SK-N-SH (cell line): ENCODE results near the gene TCEAL9. TPM values are rescaled to one million over a fixed set of nuclear protein-coding genes. Genes with fewer than 3 reads are reported as not detected.

Experiments
- CTCF ChIA-PET: fragments of 300-600, 350-600 bp; formaldehyde crosslinking; extraction: SDS; loops from one replicate; lab custom pipeline; 2021; lab: Yijun Ruan, JAX
- POLR2A ChIA-PET: fragments of 350-600 bp; sonication (Branson Sonifier 250); formaldehyde crosslinking; extraction: SDS; loops from one replicate; lab custom pipeline; 2020; ENCODE audit warnings: antibody characterized with exemption, inconsistent platforms; lab: Yijun Ruan, JAX
- DNase-seq: peaks from one replicate; pipeline ENCODE4 v3.0.0; 2012
- H2AFZ ChIP-seq: fragments of 200-600 bp; sonication (generic); 2 replicates; pipeline ENCODE4 v1.8.1; 2016; ENCODE audit warnings: antibody characterized with exemption, mild to moderate bottlenecking, low read depth
- H3F3A ChIP-seq: fragments of 200-600 bp; sonication (generic); replicated peaks from 2 replicates; pipeline ENCODE3; 2016; ENCODE audit warnings: antibody characterized with exemption, mild to moderate bottlenecking; ENCODE audit not compliant: insufficient read depth
- H3K27ac ChIP-seq, 2 experiments: fragments of 200-500 bp in 1 of 2; fragments of 200-600 bp in 1 of 2; sonication (Bioruptor generic) in 1 of 2; sonication (generic), shearing (Covaris generic) in 1 of 2; 2 replicates each; pipeline versions ENCODE4 v1.5.1 to v1.6.1; 2014 to 2016; ENCODE audit warnings: low read depth in 2 of 2, inconsistent platforms in 1 of 2, low read length in 1 of 2, mild to moderate bottlenecking in 1 of 2, mixed read lengths in 1 of 2
- H3K27me3 ChIP-seq: fragments of 200-600 bp; sonication (generic), shearing (Covaris generic); 2 replicates; pipeline ENCODE4 v1.6.1; 2016; ENCODE audit warnings: mixed run types; ENCODE audit not compliant: insufficient read depth
- H3K36me3 ChIP-seq, 2 experiments: fragments of 200-500 bp in 1 of 2; fragments of 200-600 bp in 1 of 2; sonication (Bioruptor generic) in 1 of 2; sonication (generic) in 1 of 2; replicated peaks in 1 of 2; 2 replicates each; pipeline versions ENCODE3 to v1.5.1; 2014 to 2016; ENCODE audit warnings: low read length in 1 of 2, mild to moderate bottlenecking in 1 of 2; ENCODE audit not compliant: insufficient read depth in 2 of 2, control insufficient read depth in 1 of 2
- H3K4me1 ChIP-seq, 2 experiments: fragments of 200-500 bp in 1 of 2; fragments of 200-600 bp in 1 of 2; sonication (Bioruptor generic) in 1 of 2; sonication (generic), shearing (Covaris generic) in 1 of 2; 2 replicates each; pipeline versions ENCODE4 v1.5.1 to v1.6.1; 2014 to 2016; ENCODE audit warnings: low read depth in 1 of 2, low read length in 1 of 2, mixed run types in 1 of 2; ENCODE audit not compliant: insufficient read depth in 2 of 2, control insufficient read depth in 1 of 2
- H3K4me2 ChIP-seq: fragments of 200-600 bp; sonication (generic), shearing (Covaris generic); 2 replicates; pipeline ENCODE4 v1.6.1; 2017; ENCODE audit warnings: mixed run types
- H3K4me3 ChIP-seq, 2 experiments: fragments of 200-500 bp in 1 of 2; fragments of 200-600 bp in 1 of 2; sonication (Bioruptor generic) in 1 of 2; sonication (generic), shearing (Covaris generic) in 1 of 2; 2 replicates each; pipeline versions ENCODE4 v1.5.1 to v1.8.1; 2014 to 2016; ENCODE audit warnings: low read depth in 2 of 2, inconsistent platforms in 1 of 2, low read length in 1 of 2, mild to moderate bottlenecking in 1 of 2, mixed read lengths in 1 of 2, moderate library complexity in 1 of 2
- H3K79me2 ChIP-seq: fragments of 200-600 bp; sonication (generic); 2 replicates; pipeline ENCODE4 v1.8.1; 2017; ENCODE audit warnings: mild to moderate bottlenecking; ENCODE audit not compliant: insufficient read depth
- H3K9ac ChIP-seq: fragments of 200-600 bp; sonication (generic); 2 replicates; pipeline ENCODE4 v1.6.1; 2017; ENCODE audit warnings: mixed run types
- H3K9me2 ChIP-seq: fragments of 200-600 bp; sonication (generic); 2 replicates; pipeline ENCODE4 v1.6.1; 2017; ENCODE audit warnings: mixed run types
- H3K9me3 ChIP-seq: fragments of 200-600 bp; sonication (generic); 2 replicates; pipeline ENCODE4 v1.6.1; 2017; ENCODE audit warnings: mixed run types, mild to moderate bottlenecking, moderate library complexity
- H4K20me1 ChIP-seq: fragments of 200-600 bp; sonication (generic); 2 replicates; pipeline ENCODE4 v1.6.1; 2017; ENCODE audit warnings: mild to moderate bottlenecking, mixed run types; ENCODE audit not compliant: insufficient read depth
- ELF1 ChIP-seq: IDR thresholded peaks from 2 replicates; pipeline ENCODE4 v1.4.0; 2012
- EP300 ChIP-seq, 2 experiments: IDR thresholded peaks; 2 replicates each; pipeline versions ENCODE4 v1.4.0 to v1.6.1; 2012; ENCODE audit warnings: borderline replicate concordance in 1 of 2, low read depth in 1 of 2, low read length in 1 of 2
- FOSL2 ChIP-seq: IDR thresholded peaks from 2 replicates; pipeline ENCODE4 v1.4.0; 2012; ENCODE audit warnings: low read depth, mild to moderate bottlenecking, moderate library complexity, borderline replicate concordance
- FOXM1 ChIP-seq: IDR thresholded peaks from 2 replicates; pipeline ENCODE4 v1.4.0; 2012; ENCODE audit warnings: low read depth, mild to moderate bottlenecking
- GABPA ChIP-seq: IDR thresholded peaks from 2 replicates; pipeline ENCODE4 v1.4.0; 2012; ENCODE audit warnings: low read depth, mild to moderate bottlenecking
- JUND ChIP-seq: IDR thresholded peaks from 2 replicates; pipeline ENCODE4 v1.4.0; 2012
- MEF2A ChIP-seq: IDR thresholded peaks from 2 replicates; pipeline ENCODE4 v1.4.0; 2012; ENCODE audit warnings: low read depth, borderline replicate concordance
- NFIC ChIP-seq: IDR thresholded peaks from 2 replicates; pipeline ENCODE4 v1.4.0; 2012; ENCODE audit warnings: borderline replicate concordance
- RAD21 ChIP-seq: IDR thresholded peaks from 2 replicates; pipeline ENCODE4 v1.6.1; 2012; ENCODE audit warnings: mild to moderate bottlenecking, low read length
- RCOR1 ChIP-seq: fragments of 150-350 bp; IDR thresholded peaks from 2 replicates; pipeline ENCODE4 v1.6.1; 2017; ENCODE audit warnings: antibody characterized with exemption, low read length
- RFX5 ChIP-seq: IDR thresholded peaks from 2 replicates; pipeline ENCODE4 v1.6.1; 2012; ENCODE audit warnings: mild to moderate bottlenecking, improper control_type of control experiment, low read length
- TAF1 ChIP-seq: IDR thresholded peaks from 2 replicates; pipeline ENCODE4 v1.6.1; 2012; ENCODE audit warnings: low read depth, mild to moderate bottlenecking, low read length, moderate library complexity, borderline replicate concordance
- YY1 ChIP-seq: IDR thresholded peaks from 2 replicates; pipeline ENCODE4 v1.4.0; 2012; ENCODE audit warnings: low read depth, mild to moderate bottlenecking
- WGBS: methylation state at CpG from one replicate; pipeline ENCODE4 v1.1.6; 2017; ENCODE audit warnings: low lambda C conversion rate; 5-methylcytosine and 5-hydroxymethylcytosine counted together
- polyA plus RNA-seq, 3 experiments: library from polyadenylated mRNA; depleted of rRNA; stranded (reverse); fragments of >200 nt; gene quantifications; 2 replicates each; pipeline ENCODE4 v1.2.3, GENCODE V29; 2012
- TF ChIP-seq, protein P1 (sequence below): fragments of 200-600 bp; sonication (generic); IDR thresholded peaks from 2 replicates; pipeline ENCODE4 v1.6.1; 2017; ENCODE audit warnings: antibody characterized with exemption, mild to moderate bottlenecking, moderate library complexity
- TF ChIP-seq, protein P2 (sequence below): fragments of 150-350 bp; IDR thresholded peaks from 2 replicates; pipeline ENCODE4 v1.6.1; 2016; ENCODE audit warnings: mild to moderate bottlenecking, low read depth, low read length
- TF ChIP-seq, protein P3 (sequence below): IDR thresholded peaks from 2 replicates; pipeline ENCODE4 v1.4.0; 2012; ENCODE audit warnings: low read depth, borderline replicate concordance

The TCEAL9 gene
- polyA plus RNA-seq, 1 of the 3 experiments (the other 2 are of a cell fraction): 27.7 TPM

DNA sequence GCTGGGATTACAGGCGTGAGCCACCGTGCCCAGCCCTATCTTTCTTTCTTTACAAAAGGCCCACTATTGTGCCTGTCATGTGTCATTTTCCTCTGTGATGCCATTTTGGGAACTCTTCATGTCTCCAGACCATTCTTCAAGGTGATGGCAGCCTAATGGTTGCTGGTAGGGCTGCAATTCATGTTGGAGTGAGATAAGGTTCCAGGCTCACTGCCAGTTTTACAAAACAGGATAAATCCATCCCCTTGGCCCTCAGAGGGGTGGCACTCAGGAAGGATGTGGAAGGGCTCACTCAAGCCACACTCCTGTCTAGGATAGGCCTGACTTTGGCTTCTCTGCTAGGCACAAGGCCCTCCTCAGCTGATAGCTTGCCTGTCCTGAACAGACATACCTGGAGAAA lies 3.8 kb downstream of the TCEAL9 start:
- Histone ChIP-seq H2AFZ (no peak overlapping the region), H3K9me3 (no peaks in the 10 kb centered on the region), H3K9me2 (no peaks in the 10 kb centered on the region), H3K9ac (no peak overlapping the region), H3K4me1 (peaks cover 0 to 3% of the 10 kb centered on the region in 2 experiments; a peak in 2 of 4 replicates), H3K4me3 (no peak overlapping the region), H3K4me2 (no peak overlapping the region), H3F3A (no peaks in the 10 kb centered on the region), H3K27ac (peak overlapping the region; percentile 22 to 24; a peak in 2 of 4 replicates), H3K27me3 (no peaks in the 10 kb centered on the region), H4K20me1 (no peaks in the 10 kb centered on the region), H3K79me2 (peaks cover 26% of the 10 kb centered on the region), H3K36me3 (peaks cover 7 to 9% of the 10 kb centered on the region in 2 experiments)
- DNase-seq: peak; percentile 19
- TF ChIP-seq YY1: no peak
- TF ChIP-seq, protein P1, sequence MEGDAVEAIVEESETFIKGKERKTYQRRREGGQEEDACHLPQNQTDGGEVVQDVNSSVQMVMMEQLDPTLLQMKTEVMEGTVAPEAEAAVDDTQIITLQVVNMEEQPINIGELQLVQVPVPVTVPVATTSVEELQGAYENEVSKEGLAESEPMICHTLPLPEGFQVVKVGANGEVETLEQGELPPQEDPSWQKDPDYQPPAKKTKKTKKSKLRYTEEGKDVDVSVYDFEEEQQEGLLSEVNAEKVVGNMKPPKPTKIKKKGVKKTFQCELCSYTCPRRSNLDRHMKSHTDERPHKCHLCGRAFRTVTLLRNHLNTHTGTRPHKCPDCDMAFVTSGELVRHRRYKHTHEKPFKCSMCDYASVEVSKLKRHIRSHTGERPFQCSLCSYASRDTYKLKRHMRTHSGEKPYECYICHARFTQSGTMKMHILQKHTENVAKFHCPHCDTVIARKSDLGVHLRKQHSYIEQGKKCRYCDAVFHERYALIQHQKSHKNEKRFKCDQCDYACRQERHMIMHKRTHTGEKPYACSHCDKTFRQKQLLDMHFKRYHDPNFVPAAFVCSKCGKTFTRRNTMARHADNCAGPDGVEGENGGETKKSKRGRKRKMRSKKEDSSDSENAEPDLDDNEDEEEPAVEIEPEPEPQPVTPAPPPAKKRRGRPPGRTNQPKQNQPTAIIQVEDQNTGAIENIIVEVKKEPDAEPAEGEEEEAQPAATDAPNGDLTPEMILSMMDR: no peak
- TF ChIP-seq RCOR1: no peak
- no peak for TF ChIP-seq RAD21
- TF ChIP-seq, protein P2, sequence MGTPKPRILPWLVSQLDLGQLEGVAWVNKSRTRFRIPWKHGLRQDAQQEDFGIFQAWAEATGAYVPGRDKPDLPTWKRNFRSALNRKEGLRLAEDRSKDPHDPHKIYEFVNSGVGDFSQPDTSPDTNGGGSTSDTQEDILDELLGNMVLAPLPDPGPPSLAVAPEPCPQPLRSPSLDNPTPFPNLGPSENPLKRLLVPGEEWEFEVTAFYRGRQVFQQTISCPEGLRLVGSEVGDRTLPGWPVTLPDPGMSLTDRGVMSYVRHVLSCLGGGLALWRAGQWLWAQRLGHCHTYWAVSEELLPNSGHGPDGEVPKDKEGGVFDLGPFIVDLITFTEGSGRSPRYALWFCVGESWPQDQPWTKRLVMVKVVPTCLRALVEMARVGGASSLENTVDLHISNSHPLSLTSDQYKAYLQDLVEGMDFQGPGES: no peak
- no peak for TF ChIP-seq JUND
- no peak for TF ChIP-seq GABPA
- TF ChIP-seq, protein P3, sequence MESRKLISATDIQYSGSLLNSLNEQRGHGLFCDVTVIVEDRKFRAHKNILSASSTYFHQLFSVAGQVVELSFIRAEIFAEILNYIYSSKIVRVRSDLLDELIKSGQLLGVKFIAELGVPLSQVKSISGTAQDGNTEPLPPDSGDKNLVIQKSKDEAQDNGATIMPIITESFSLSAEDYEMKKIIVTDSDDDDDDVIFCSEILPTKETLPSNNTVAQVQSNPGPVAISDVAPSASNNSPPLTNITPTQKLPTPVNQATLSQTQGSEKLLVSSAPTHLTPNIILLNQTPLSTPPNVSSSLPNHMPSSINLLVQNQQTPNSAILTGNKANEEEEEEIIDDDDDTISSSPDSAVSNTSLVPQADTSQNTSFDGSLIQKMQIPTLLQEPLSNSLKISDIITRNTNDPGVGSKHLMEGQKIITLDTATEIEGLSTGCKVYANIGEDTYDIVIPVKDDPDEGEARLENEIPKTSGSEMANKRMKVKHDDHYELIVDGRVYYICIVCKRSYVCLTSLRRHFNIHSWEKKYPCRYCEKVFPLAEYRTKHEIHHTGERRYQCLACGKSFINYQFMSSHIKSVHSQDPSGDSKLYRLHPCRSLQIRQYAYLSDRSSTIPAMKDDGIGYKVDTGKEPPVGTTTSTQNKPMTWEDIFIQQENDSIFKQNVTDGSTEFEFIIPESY: no peak
- no peak for TF ChIP-seq ELF1
- no peak for TF ChIP-seq RFX5
- TF ChIP-seq NFIC: no peak
- no peak for TF ChIP-seq FOSL2
- no peak for TF ChIP-seq FOXM1
- no peak for TF ChIP-seq TAF1
- POLR2A ChIA-PET: no interaction called here
- CTCF ChIA-PET: no interaction called here
- WGBS: 51% methylated on average over 2 of the region's 2 CpGs

DNA sequence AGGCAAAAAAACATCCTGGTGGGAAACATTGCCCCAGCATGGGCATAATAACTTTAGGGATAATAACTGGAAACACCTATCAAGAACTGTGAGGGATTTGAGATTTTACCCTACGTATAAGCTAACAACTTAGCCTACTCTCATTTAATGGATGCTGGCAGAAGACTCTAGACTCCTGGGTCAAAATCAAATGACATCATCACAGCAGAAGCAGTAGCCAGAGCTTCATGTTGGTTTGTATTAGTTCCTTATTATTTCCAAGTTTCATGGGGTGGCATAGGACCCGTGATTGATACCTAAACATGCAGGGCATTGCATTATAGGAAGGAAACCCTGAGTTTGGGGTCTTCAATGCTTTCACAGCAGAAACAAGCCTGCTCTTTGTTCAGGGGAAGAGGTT lies 4.6 kb downstream of the TCEAL9 start:
- Histone ChIP-seq H3K9me2 (no peaks in the 10 kb centered on the region), H3K36me3 (peaks cover 7 to 9% of the 10 kb centered on the region in 2 experiments), H3F3A (no peaks in the 10 kb centered on the region), H3K4me1 (peaks cover 0 to 3% of the 10 kb centered on the region in 2 experiments; a peak in 2 of 4 replicates), H3K27ac (peak overlapping the region in 1 of 2 experiments; percentile 24; a peak in 1 of 4 replicates), H3K4me3 (no peak overlapping the region), H4K20me1 (no peaks in the 10 kb centered on the region), H3K9me3 (no peaks in the 10 kb centered on the region), H2AFZ (no peak overlapping the region), H3K9ac (no peak overlapping the region), H3K27me3 (no peaks in the 10 kb centered on the region), H3K4me2 (no peak overlapping the region), H3K79me2 (peaks cover 24% of the 10 kb centered on the region)
- 50% methylated on average over 2 of the region's 2 CpGs for WGBS
- CTCF ChIA-PET: no interaction called here
- POLR2A ChIA-PET: no interaction called here
- no peak for DNase-seq
- TF ChIP-seq GABPA (no peak), JUND (no peak), RAD21 (no peak), EP300 (IDR thresholded peaks at IDR 0.05; ENCODE audit: borderline replicate concordance in 1 of 2, low read depth in 1 of 2, low read length in 1 of 2) (no peak), MEF2A (no peak), RFX5 (no peak)
- TF ChIP-seq, protein P2: no peak
- TF ChIP-seq, protein P1: no peak
